ENCODE data around the gene SLC16A4.

SLC16A4 gene

GRCh38 chr1:110355321-110355720 lies 35.5 kb downstream of the SLC16A4 start:
- no peak for DNase-seq

GRCh38 chr1:110350360-110350759 lies 40.5 kb downstream of the SLC16A4 start:
- no peak for DNase-seq

GRCh38 chr1:110348771-110349170 lies 42.1 kb downstream of the SLC16A4 start:
- DNase-seq, result no peak

- DNase-seq, result no peak
Observed at GRCh38 chr1:110348050-110348449, 42.8 kb downstream of the SLC16A4 start.

GRCh38 chr1:110347182-110347893 lies 43.5 kb downstream of the SLC16A4 start:
- no peak for DNase-seq

GRCh38 chr1:110346690-110347089 lies 44.1 kb downstream of the SLC16A4 start:
- DNase-seq, result no peak

- peak; percentile 12 for DNase-seq
Observed at GRCh38 chr1:110345480-110345879, 45.3 kb downstream of the SLC16A4 start.

GRCh38 chr1:110344152-110344551 lies 46.7 kb downstream of the SLC16A4 start:
- no peak for DNase-seq

GRCh38 chr1:110343249-110343648 lies 47.6 kb downstream of the SLC16A4 start:
- no peak for DNase-seq

GRCh38 chr1:110341872-110342331 lies 48.9 kb downstream of the SLC16A4 start:
- no peak for DNase-seq

- no peak for DNase-seq
Observed at GRCh38 chr1:110341146-110341871, 49.5 kb downstream of the SLC16A4 start.

- DNase-seq, result no peak
Observed at GRCh38 chr1:110340207-110340468, 50.7 kb downstream of the SLC16A4 start.

- DNase-seq, result peak; percentile 43
Observed at GRCh38 chr1:110339407-110340206, 51.2 kb downstream of the SLC16A4 start.

- peak; percentile 100 for DNase-seq
Observed at GRCh38 chr1:110338886-110339406, 51.9 kb downstream of the SLC16A4 start, which contains the start of gene RBM15. RBM15 (plus strand) TSS chr1:110339377; CDS start chr1:110339406, 29 bp downstream.

GRCh38 chr1:110338309-110338885 lies 52.4 kb downstream of the SLC16A4 start:
- DNase-seq, result peak; percentile 94

- no peak for DNase-seq
Observed at GRCh38 chr1:110337704-110338308, 53.0 kb downstream of the SLC16A4 start.

GRCh38 chr1:110336300-110337039 lies 54.4 kb downstream of the SLC16A4 start:
- DNase-seq, result no peak

- no peak for DNase-seq
Observed at GRCh38 chr1:110335265-110335664, 55.6 kb downstream of the SLC16A4 start.

GRCh38 chr1:110328700-110329099 lies 62.1 kb downstream of the SLC16A4 start:
- no peak for DNase-seq

GRCh38 chr1:110328274-110328673 lies 62.6 kb downstream of the SLC16A4 start:
- DNase-seq, result no peak

GRCh38 chr1:110326826-110327225 lies 64.0 kb downstream of the SLC16A4 start:
- DNase-seq, result no peak

- no peak for DNase-seq
Observed at GRCh38 chr1:110324667-110325066, 66.2 kb downstream of the SLC16A4 start.

All from CD4-positive, alpha-beta T cell treated with Interleukin-4 for 4 hours (primary cell).